Ishikawa (cell line): Measurements from ENCODE around the gene BMERB1.

Experiments used
- CEBPB ChIP-seq: IDR thresholded peaks from 2 replicates; pipeline ENCODE4 v1.6.1; 2012
- CREB1 ChIP-seq: IDR thresholded peaks from 2 replicates; pipeline ENCODE4 v1.6.1; 2012; ENCODE audit warnings: low read depth
- EGR1 ChIP-seq: IDR thresholded peaks from 2 replicates; pipeline ENCODE4 v1.6.1; 2012
- EP300 ChIP-seq: IDR thresholded peaks from 2 replicates; pipeline ENCODE4 v1.6.1; 2012; ENCODE audit warnings: borderline replicate concordance
- FOXM1 ChIP-seq: IDR thresholded peaks from 2 replicates; pipeline ENCODE4 v1.6.1; 2012; ENCODE audit warnings: low read depth, borderline replicate concordance
- NFIC ChIP-seq: IDR thresholded peaks from 2 replicates; pipeline ENCODE4 v1.6.1; 2012
- RAD21 ChIP-seq: IDR thresholded peaks from 2 replicates; pipeline ENCODE4 v1.6.1; 2012; ENCODE audit warnings: low read depth
- TAF1 ChIP-seq: IDR thresholded peaks from 2 replicates; pipeline ENCODE4 v1.6.1; 2012; ENCODE audit warnings: low read depth, mild to moderate bottlenecking
- TCF12 ChIP-seq: IDR thresholded peaks from 2 replicates; pipeline ENCODE4 v1.6.1; 2012; ENCODE audit warnings: low read depth
- TEAD4 ChIP-seq: IDR thresholded peaks from 2 replicates; pipeline ENCODE4 v1.6.1; 2012
- YY1 ChIP-seq: IDR thresholded peaks from 2 replicates; pipeline ENCODE4 v1.6.1; 2012; ENCODE audit warnings: low read depth
- ZBTB7A ChIP-seq: IDR thresholded peaks from 2 replicates; pipeline ENCODE4 v1.6.1; 2012; ENCODE audit warnings: low read depth
- TF ChIP-seq, protein P1 (sequence below): IDR thresholded peaks from 2 replicates; pipeline ENCODE4 v1.6.1; 2012; ENCODE audit warnings: low read depth, mild to moderate bottlenecking
- TF ChIP-seq, protein P2 (sequence below): IDR thresholded peaks from 2 replicates; pipeline ENCODE4 v1.6.1; 2012
- TF ChIP-seq, protein P3 (sequence below): IDR thresholded peaks from 2 replicates; pipeline ENCODE4 v1.6.1; 2012

The BMERB1 gene

DNA sequence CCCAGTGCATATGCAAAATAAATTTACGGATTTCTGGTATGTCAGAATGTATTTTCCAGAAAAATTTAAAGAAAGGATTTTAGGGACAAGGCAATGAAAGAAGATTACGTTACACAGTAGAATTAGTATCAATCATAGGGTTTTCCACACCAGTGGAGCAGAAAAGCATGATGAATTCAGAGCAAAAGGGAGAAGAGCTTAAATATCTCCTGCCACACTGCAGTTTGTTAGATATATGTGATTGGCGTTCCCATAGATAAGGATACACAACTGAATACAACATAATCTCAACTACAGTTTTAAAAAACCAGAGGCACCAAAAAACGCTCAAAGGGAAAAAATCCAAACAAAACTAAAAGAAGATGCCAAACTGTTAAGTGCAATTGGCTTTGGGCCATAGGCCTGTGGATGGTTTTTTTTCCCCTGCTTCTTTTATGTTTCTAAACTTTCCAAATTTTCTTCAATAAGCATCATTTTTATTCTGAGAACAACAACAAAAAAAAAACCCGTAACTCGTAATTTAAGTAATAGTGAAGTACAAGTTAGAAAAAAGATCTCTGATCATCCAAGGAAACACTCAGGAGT, 186.3 kb downstream of the BMERB1 start:
- no peak for TF ChIP-seq EP300
- TF ChIP-seq, protein P1, sequence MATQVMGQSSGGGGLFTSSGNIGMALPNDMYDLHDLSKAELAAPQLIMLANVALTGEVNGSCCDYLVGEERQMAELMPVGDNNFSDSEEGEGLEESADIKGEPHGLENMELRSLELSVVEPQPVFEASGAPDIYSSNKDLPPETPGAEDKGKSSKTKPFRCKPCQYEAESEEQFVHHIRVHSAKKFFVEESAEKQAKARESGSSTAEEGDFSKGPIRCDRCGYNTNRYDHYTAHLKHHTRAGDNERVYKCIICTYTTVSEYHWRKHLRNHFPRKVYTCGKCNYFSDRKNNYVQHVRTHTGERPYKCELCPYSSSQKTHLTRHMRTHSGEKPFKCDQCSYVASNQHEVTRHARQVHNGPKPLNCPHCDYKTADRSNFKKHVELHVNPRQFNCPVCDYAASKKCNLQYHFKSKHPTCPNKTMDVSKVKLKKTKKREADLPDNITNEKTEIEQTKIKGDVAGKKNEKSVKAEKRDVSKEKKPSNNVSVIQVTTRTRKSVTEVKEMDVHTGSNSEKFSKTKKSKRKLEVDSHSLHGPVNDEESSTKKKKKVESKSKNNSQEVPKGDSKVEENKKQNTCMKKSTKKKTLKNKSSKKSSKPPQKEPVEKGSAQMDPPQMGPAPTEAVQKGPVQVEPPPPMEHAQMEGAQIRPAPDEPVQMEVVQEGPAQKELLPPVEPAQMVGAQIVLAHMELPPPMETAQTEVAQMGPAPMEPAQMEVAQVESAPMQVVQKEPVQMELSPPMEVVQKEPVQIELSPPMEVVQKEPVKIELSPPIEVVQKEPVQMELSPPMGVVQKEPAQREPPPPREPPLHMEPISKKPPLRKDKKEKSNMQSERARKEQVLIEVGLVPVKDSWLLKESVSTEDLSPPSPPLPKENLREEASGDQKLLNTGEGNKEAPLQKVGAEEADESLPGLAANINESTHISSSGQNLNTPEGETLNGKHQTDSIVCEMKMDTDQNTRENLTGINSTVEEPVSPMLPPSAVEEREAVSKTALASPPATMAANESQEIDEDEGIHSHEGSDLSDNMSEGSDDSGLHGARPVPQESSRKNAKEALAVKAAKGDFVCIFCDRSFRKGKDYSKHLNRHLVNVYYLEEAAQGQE: no peak

DNA sequence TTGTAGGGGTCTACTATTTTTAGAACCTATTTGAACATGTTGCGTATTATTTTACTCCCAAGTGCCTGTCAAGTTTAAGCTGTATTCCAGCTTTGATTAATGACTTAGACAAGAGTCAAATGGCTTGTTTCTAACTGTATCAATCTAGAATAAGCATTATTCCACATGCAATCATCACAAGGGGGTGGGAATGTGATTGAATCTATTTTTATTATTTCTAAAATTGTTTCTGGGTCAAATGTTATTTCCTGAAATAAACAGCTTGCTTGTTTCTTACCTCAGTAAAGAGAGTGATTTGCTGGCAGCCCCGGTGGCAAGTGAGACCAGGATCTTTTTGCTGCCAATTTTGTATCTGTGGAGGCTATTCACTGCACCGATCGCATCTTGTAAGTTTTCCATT, 187.1 kb downstream of the BMERB1 start:
- TF ChIP-seq TEAD4 (no peak), RAD21 (no peak), CEBPB (no peak), ZBTB7A (no peak), FOXM1 (no peak), EP300 (no peak), CREB1 (no peak), TCF12 (no peak), TAF1 (no peak), NFIC (no peak), EGR1 (no peak), YY1 (no peak)
- TF ChIP-seq, protein P2, sequence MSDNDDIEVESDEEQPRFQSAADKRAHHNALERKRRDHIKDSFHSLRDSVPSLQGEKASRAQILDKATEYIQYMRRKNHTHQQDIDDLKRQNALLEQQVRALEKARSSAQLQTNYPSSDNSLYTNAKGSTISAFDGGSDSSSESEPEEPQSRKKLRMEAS: no peak
- TF ChIP-seq, protein P1: no peak

DNA sequence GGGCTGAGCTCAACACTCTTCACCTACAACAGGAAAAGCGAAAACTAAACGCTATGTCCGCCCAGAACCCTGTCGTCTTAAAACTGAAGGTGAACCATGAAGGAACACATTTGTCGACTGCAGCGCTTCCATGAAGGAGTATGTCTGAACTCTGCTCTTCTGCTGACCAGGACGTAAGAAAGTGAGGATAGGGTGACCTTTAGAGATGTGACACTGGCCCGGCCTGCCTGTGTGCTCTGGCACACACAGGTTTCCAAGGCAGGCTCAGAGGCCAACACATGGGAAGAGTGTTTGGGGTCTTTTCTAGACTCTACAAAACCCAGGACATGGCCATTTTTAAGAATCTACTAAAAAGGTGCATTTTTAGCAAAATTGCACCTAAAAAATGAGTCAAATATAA, 187.5 kb downstream of the BMERB1 start:
- TF ChIP-seq TAF1 (no peak), NFIC (no peak), RAD21 (no peak), CEBPB (no peak), CREB1 (no peak), EGR1 (no peak), ZBTB7A (no peak), EP300 (no peak), TCF12 (no peak), TEAD4 (no peak), FOXM1 (no peak), YY1 (no peak)
- TF ChIP-seq, protein P2: no peak
- TF ChIP-seq, protein P1: no peak
- TF ChIP-seq, protein P3, sequence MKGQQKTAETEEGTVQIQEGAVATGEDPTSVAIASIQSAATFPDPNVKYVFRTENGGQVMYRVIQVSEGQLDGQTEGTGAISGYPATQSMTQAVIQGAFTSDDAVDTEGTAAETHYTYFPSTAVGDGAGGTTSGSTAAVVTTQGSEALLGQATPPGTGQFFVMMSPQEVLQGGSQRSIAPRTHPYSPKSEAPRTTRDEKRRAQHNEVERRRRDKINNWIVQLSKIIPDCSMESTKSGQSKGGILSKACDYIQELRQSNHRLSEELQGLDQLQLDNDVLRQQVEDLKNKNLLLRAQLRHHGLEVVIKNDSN: no peak

DNA sequence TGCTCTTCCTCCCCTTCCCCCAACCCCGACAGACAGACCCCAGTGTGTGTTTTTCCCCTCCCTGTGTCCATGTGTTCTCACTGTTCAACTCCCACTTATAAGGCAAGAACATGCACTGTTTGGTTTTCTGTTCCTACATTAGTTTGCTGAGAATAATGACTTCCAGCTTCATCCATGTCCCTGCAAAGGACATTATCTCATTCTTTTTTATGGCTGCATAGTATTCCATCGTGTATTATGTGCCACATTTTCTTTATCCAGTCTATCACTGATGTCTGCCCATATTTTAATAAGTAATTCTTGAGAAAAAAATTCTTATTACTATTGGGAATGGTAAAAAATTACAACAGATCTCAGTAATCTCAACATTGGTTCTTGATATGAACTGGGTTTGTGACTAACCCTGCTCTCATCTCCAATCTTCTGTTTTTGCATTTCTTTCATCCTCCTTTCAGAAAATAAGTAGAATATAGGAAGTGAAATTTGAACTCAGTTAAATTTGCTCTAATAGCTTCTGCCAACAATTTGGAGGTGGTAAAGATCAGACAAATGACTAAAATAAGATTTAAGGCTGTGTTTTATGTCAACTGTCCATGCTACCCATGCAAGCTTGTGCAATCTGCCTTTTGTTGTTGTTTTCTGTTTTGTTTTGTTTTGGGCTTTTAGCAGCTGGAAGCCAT, 197.5 kb downstream of the BMERB1 start:
- TF ChIP-seq RAD21: no peak
- no peak for TF ChIP-seq YY1
- TF ChIP-seq CEBPB: no peak
- TF ChIP-seq NFIC: no peak
- no peak for TF ChIP-seq ZBTB7A
- TF ChIP-seq FOXM1: no peak

DNA sequence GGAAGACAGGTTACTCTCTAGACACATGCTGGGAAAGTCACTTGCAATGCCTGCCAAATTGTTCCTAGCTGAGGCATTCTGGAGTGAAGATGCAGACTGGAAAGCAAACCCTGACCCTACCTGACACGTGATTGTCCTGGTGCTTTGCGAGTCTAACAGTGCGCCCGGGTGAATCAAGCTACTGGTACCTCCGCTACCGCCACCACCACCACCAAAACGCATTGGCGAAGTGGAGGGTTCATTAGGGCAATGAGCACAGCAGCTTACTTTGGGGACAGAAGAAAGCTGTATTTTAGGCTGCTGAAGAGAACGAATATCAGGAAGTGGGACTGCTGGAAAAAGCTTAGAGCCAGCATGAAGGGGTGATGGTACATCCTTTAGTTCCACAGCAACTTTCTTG, 201.5 kb downstream of the BMERB1 start:
- TF ChIP-seq TEAD4 (no peak), EP300 (no peak), CREB1 (no peak), ZBTB7A (no peak), EGR1 (no peak), YY1 (no peak), NFIC (no peak), FOXM1 (no peak)
- TF ChIP-seq, protein P3: no peak
